KMS-11 (cell line): ENCODE data around the gene CTSK.
"Not testable (repeated sequence)": the region's sequence is repeated elsewhere in the genome, so short reads cannot be mapped to it uniquely, and the experiment has no call there.

Experiments used
- H2AFZ ChIP-seq: fragments of 200-600 bp; sonication (generic); 2 replicates; pipeline ENCODE4 v1.6.1; 2016; ENCODE audit warnings: antibody characterized with exemption, mixed run types, low read depth
- H3K27ac ChIP-seq: fragments of 200-600 bp; sonication (generic); 2 replicates; pipeline ENCODE4 v1.6.1; 2016; ENCODE audit warnings: mild to moderate bottlenecking, mixed run types
- H3K27me3 ChIP-seq: fragments of 200-600 bp; sonication (generic); 2 replicates; pipeline ENCODE4 v1.6.1; 2017; ENCODE audit warnings: mild to moderate bottlenecking, low read depth, mixed run types, moderate library complexity; ENCODE audit not compliant: insufficient read depth
- H3K36me3 ChIP-seq: fragments of 200-600 bp; sonication (generic); 2 replicates; pipeline ENCODE4 v1.6.1; 2017; ENCODE audit warnings: mild to moderate bottlenecking, mixed run types; ENCODE audit not compliant: insufficient read depth
- H3K4me1 ChIP-seq: fragments of 200-600 bp; sonication (generic); 2 replicates; pipeline ENCODE4 v1.6.1; 2016; ENCODE audit warnings: mild to moderate bottlenecking, low read depth, mixed run types; ENCODE audit not compliant: poor library complexity, severe bottlenecking
- H3K4me2 ChIP-seq: fragments of 200-600 bp; sonication (generic); 2 replicates; pipeline ENCODE4 v1.7.0; 2016; ENCODE audit warnings: mild to moderate bottlenecking, mixed run types
- H3K4me3 ChIP-seq: fragments of 200-600 bp; sonication (generic); IDR thresholded peaks from 2 replicates; pipeline ENCODE4 v1.6.1; 2017; ENCODE audit warnings: low read depth, low read length, mixed read lengths; ENCODE audit not compliant: insufficient read depth
- H3K79me2 ChIP-seq: fragments of 200-600 bp; sonication (generic); 2 replicates; pipeline ENCODE4 v1.6.1; 2016; ENCODE audit warnings: low read depth, mixed run types; ENCODE audit not compliant: insufficient read depth
- H3K9ac ChIP-seq: fragments of 200-600 bp; sonication (generic); 2 replicates; pipeline ENCODE4 v1.6.1; 2016; ENCODE audit warnings: mild to moderate bottlenecking, mixed run types
- H4K20me1 ChIP-seq: fragments of 200-600 bp; sonication (generic); 2 replicates; pipeline ENCODE4 v1.6.1; 2016; ENCODE audit warnings: mild to moderate bottlenecking, mixed run types; ENCODE audit not compliant: insufficient read depth
- CTCF ChIP-seq: fragments of 200-600 bp; sonication (generic); conservative IDR thresholded peaks from 2 replicates; pipeline ENCODE4 v1.6.1; 2017; ENCODE audit warnings: low read depth, mild to moderate bottlenecking, antibody characterized with exemption, low read length, moderate library complexity, mixed read lengths

The CTSK gene

DNA sequence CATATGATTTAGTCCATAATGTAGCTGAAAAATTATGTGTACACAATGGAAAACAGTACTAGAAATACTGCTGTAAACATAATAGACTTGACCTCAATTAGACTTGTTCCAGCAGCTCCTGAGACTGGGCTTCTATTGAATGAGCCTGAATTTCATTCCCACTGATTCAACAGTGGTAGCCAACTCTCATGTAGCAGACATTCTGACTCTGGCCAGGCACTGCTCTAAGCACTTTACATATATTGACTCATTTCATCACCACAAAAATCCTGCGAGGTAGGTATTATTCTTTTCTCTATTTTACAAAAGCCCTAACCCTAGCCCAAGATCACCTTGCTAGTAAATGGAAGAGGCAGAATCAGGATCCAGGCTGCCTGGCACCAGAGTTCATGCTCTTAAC lies 29.7 kb downstream of the CTSK start:
- no peak overlapping the region for H3K27ac ChIP-seq
- H3K4me3 ChIP-seq = no peak overlapping the region
- no peaks in the 10 kb centered on the region for H3K27me3 ChIP-seq
- no peaks in the 10 kb centered on the region for H3K36me3 ChIP-seq
- H3K79me2 ChIP-seq = no peaks in the 10 kb centered on the region
- H3K4me1 ChIP-seq = peaks cover 15% of the 10 kb centered on the region
- no peak for TF ChIP-seq CTCF
- no peaks in the 10 kb centered on the region for H4K20me1 ChIP-seq
- no peak overlapping the region for H2AFZ ChIP-seq
- no peak overlapping the region for H3K4me2 ChIP-seq
- H3K9ac ChIP-seq = no peak overlapping the region

DNA sequence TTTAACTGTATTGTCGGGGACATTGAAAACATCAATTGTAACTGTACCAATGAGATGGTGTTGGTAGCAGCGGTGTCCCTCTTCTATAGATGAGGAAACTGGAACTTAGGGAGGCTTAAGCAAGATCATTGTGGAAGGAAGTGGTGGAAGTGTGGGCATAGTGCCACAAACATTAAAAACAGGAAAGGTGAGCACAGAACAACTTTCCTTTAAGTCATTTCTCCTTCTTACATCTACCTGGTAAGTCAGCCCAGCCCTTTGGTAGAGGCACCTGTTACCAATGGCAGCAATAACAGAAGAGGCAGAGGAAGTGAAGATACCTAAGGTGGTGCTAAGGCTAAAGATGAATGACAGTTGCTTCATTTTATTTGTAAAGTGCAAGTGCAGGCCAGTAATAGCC lies 30.5 kb downstream of the CTSK start:
- no peaks in the 10 kb centered on the region for H4K20me1 ChIP-seq
- H3K4me2 ChIP-seq = no peak overlapping the region
- H3K4me1 ChIP-seq = peaks cover 15% of the 10 kb centered on the region

DNA sequence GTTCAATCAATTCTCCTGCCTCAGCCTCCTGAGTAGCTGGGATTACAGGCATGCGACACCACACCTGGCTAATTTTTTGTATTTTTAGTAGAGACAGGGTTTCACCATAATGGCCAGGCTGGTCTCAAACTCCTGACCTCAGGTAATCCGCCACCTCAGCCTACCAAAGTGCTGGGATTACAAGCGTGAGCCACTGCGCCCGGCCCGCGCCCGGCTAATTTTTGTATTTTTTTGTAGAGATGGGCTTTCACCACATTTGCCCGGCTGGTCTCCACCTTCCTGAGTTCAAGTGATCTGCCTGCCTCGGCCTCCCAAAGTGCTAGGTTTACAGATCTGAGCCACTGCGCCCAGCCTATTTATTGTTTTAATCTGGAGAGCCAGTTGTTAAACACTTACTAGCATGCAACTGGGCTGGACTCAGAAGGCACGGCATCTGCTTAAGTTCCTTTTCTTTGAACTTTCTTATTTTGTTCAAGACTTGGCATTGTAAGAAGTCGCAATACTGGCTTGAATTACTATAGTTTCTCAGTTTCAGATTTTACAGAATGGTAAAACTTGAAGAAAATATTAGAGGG lies 32.0 kb downstream of the CTSK start:
- H3K27ac ChIP-seq, H3K4me3 ChIP-seq, H4K20me1 ChIP-seq, H3K27me3 ChIP-seq, H3K79me2 ChIP-seq, H3K9ac ChIP-seq, H3K36me3 ChIP-seq, H2AFZ ChIP-seq: not testable (repeated sequence)
- Histone ChIP-seq H3K4me2 (peak overlapping the region; percentile 5; the same call in 1 of the 2 replicates), H3K4me1 (peaks cover 29% of the 10 kb centered on the region)

More for the DNA sequence above, 30.5 kb downstream of the CTSK start:
- Histone ChIP-seq H3K79me2 (no peaks in the 10 kb centered on the region), H2AFZ (no peak overlapping the region), H3K36me3 (no peaks in the 10 kb centered on the region), H3K27ac (no peak overlapping the region), H3K4me3 (no peak overlapping the region), H3K9ac (no peak overlapping the region), H3K27me3 (no peaks in the 10 kb centered on the region)
- TF ChIP-seq CTCF = no peak

- Histone ChIP-seq H3K27me3 (no peaks in the 10 kb centered on the region; the same call in 1 of the 2 replicates), H4K20me1 (no peaks in the 10 kb centered on the region), H3K36me3 (no peaks in the 10 kb centered on the region), H3K4me3 (no peak overlapping the region), H3K4me2 (no peak overlapping the region), H3K27ac (no peak overlapping the region), H2AFZ (no peak overlapping the region), H3K9ac (no peak overlapping the region), H3K4me1 (peaks cover 36% of the 10 kb centered on the region), H3K79me2 (no peaks in the 10 kb centered on the region)
- TF ChIP-seq CTCF = no peak
These were observed 32.8 kb downstream of the CTSK start for GRCh38 chr1:150775276-150775675.

GRCh38 chr1:150772326-150772725 lies 35.7 kb downstream of the CTSK start:
- H3K27me3 ChIP-seq = peaks cover 5% of the 10 kb centered on the region; the same call in 1 of the 2 replicates
- H3K4me1 ChIP-seq = peaks cover 45% of the 10 kb centered on the region
- no peaks in the 10 kb centered on the region for H4K20me1 ChIP-seq
- no peak overlapping the region for H2AFZ ChIP-seq
- H3K36me3 ChIP-seq = no peaks in the 10 kb centered on the region
- H3K27ac ChIP-seq = no peak overlapping the region
- H3K9ac ChIP-seq = no peak overlapping the region
- TF ChIP-seq CTCF = no peak
- no peaks in the 10 kb centered on the region for H3K79me2 ChIP-seq
- no peak overlapping the region for H3K4me2 ChIP-seq
- H3K4me3 ChIP-seq = no peak overlapping the region

GRCh38 chr1:150767704-150768103 lies 40.4 kb downstream of the CTSK start:
- H3K4me2 ChIP-seq, H4K20me1 ChIP-seq, H3K27me3 ChIP-seq, H3K27ac ChIP-seq, H2AFZ ChIP-seq, H3K79me2 ChIP-seq, H3K9ac ChIP-seq, H3K4me3 ChIP-seq, H3K36me3 ChIP-seq: not testable (repeated sequence)
- peaks cover 51% of the 10 kb centered on the region for H3K4me1 ChIP-seq

DNA sequence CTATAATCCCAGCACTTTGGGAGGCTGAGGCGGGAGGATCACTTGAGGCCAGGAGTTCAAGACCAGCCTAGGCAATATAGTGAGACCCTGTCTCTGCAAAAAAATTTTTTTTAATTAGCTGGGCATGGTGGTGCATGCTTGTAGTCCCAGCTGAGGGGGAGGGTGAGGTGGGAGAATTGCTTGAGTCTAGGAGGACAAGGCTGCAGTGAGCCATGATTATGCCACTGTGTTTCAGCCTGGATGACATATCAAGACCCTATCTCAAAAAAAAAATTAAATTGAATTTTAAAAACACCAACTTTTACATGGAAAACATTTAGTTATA lies 42.1 kb downstream of the CTSK start:
- not testable (repeated sequence) for H3K36me3 ChIP-seq, H3K27me3 ChIP-seq, H3K79me2 ChIP-seq, H4K20me1 ChIP-seq, H3K27ac ChIP-seq, H3K4me3 ChIP-seq
- peak overlapping the region; percentile 36; the same call in 1 of the 2 replicates for H2AFZ ChIP-seq
- H3K4me1 ChIP-seq = peaks cover 36% of the 10 kb centered on the region
- H3K9ac ChIP-seq = peak overlapping the region; percentile 0; the same call in 1 of the 2 replicates
- peak overlapping the region; percentile 9 for H3K4me2 ChIP-seq
